G401 (cell line): ENCODE results near the gene GPR18. TPM values are rescaled to one million over a fixed set of nuclear protein-coding genes. Genes with fewer than 3 reads are reported as not detected.
"Not testable (repeated sequence)": the region's sequence is repeated elsewhere in the genome, so short reads cannot be mapped to it uniquely, and the experiment has no call there.

ENCODE experiments used
- DNase-seq: peaks from one replicate; pipeline ENCODE4 v3.0.0-alpha.2; 2015; ENCODE audit warnings: low spot score
- in situ Hi-C: cut with HindIII; loops from 2 replicates; pipeline ENCODE4 v1.10.0; 2016; ENCODE audit warnings: low sequenced_read_pairs, mixed read lengths
- total RNA-seq: library from RNA; depleted of rRNA; stranded (reverse); fragments of >200 nt; shearing (Covaris generic); gene quantifications from 2 replicates; pipeline ENCODE4 v1.2.3, GENCODE V29; 2014

The GPR18 gene
- total RNA-seq, 1 experiment from 2014 or later, result not detected

DNA sequence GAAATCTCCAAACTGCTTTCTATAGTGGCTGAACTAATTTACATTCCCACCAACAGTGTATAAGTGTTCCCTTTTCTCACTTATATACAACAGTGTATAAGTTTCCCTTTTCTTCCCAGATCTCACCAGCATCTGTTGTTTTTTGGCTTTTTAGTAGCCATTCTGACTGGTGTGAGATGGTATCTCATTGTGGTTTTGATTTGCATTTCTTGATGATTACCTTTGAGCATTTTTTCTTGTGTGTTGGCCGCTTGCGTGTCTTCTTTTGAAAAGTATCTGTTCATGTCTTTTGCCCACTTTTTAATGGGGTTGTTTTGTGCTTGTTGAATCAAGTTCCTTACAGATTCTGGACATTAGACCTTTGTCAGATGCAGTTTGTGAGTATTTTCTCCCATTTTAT, 8.6 kb downstream of the GPR18 start:
- in situ Hi-C loops, DNase-seq: not testable (repeated sequence)

DNA sequence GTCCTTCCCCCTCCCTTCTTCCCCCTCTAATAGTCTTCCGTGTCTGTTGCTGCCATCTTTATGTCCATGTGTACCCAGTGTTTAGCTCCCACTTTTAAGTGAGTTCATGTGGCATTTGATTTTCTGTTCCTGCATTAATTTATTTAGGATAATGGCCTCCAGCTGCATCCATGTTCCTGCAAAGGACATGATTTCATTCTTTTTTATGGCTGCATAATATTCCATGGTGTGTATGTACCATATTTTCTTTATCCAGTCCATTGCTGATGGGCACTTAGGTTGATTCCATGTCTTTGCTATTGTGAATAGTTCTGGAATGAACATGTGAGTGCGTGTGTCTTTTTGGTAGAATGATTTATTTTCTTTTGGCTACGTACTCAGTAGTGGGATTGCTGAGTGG, 9.0 kb downstream of the GPR18 start:
- DNase-seq, in situ Hi-C loops: not testable (repeated sequence)

DNA sequence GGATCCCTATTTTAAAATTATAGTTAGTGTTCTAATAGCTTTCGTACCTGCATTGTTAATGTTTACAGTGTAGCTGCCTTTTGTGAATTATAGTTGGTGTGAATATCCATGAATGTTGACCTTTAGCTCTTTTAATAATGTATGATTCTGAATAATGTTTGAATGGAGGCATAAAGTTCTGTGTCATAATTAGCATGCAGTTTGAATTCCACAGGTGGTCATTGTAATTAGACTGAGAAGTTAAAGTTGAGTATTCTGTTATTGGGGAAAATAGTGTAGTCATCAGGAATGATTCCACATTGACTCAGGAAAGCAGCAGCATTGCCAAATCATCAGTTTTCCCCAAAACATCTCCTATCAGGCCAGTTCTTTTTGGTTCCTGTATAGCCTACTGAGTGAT, 12.1 kb downstream of the GPR18 start:
- in situ Hi-C loops, result no loop called here
- no peak for DNase-seq

DNA sequence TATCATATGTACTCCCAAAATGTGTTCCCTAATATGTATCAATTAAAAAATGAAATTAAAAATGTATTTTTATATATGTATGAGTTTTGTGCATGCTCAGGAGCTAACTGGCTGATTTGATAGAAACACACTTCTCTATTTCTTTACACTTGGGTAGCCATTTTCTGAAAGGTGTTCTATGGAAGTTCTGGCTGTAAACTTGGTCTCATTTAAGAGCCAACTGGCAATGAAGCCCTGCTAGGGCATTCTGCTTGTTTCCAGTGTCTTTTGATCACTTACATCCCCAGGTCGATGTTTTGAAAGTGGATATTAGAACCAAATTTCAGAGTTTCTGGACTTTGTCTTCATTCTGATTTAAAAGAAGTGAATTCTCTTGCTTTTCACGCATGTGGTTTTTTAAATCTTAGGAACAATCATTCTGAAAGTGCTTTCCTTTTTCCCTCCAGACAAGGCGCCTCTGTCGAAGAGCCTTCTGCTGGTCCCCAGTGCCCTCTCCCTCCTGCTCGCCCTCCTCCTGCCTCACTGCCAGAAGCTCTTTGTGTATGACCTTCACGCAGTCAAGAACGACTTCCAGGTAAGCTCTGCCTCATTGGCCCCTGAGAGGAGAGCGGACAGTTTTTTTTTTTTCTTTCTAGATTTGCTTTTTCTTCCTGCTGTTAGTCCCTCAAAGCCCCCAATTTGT, 20.1 kb downstream of the GPR18 start:
- no peak for DNase-seq
- in situ Hi-C loops, result no loop called here

DNA sequence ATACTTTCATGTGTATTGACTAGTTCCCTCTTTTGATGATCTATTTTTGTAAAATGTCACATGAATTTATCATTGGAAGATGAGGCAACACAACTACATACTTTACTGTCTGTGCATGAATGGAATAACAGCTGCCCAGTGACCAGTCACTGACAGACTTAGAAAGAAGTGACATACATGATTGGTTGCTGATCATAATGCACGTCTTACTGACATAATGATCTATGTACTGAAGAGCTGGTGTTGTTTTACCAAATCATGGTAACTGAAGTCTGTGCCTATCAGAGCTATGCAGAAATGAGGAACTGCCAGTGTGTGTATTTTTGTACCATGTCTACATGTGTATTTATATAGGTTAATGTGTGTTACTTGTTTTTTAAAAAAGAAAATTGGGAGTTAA, 26.5 kb downstream of the GPR18 start:
- in situ Hi-C loops, result no loop called here

DNA sequence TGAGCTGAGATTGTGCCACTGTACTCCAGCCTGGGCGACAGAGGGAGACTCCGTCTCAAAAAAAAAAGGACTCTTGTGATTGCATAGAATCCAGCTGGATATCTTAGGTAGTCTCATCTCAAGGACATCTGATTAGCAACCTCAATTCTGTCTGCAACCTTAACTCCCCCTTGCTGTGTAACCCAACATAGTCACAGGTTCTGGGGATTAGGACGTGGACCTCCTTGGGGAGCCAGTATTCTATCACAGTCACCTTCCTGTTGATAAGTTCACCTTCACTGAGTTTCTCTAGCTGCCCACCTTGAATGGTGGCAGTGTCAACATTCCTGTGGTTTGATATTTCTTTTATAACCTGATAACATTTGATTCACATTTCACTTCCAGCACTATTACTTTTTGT, 27.2 kb downstream of the GPR18 start:
- DNase-seq, result no peak
- in situ Hi-C loops, result no loop called here

More for the DNA sequence above, 26.5 kb downstream of the GPR18 start:
- no peak for DNase-seq

DNA sequence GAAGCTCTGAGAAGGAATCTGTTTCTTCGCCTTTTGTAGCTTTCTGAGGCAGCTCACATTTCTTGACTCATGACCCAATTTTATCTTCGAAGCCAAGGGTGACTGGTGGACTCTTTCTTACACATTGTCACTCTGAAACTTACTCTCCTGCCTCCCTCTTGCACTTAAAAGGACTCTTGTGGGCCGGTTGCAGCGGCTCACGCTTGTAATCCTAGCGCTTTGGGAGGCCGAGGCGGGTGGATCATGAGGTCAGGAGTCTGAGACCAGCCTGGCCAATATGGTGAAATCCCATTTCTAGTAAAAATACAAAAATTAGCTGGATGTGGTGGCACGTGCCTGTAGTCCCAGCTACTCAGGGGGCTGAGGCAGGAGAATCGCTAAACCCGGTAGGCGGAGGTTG, 27.6 kb downstream of the GPR18 start:
- in situ Hi-C loops, DNase-seq: not testable (repeated sequence)

DNA sequence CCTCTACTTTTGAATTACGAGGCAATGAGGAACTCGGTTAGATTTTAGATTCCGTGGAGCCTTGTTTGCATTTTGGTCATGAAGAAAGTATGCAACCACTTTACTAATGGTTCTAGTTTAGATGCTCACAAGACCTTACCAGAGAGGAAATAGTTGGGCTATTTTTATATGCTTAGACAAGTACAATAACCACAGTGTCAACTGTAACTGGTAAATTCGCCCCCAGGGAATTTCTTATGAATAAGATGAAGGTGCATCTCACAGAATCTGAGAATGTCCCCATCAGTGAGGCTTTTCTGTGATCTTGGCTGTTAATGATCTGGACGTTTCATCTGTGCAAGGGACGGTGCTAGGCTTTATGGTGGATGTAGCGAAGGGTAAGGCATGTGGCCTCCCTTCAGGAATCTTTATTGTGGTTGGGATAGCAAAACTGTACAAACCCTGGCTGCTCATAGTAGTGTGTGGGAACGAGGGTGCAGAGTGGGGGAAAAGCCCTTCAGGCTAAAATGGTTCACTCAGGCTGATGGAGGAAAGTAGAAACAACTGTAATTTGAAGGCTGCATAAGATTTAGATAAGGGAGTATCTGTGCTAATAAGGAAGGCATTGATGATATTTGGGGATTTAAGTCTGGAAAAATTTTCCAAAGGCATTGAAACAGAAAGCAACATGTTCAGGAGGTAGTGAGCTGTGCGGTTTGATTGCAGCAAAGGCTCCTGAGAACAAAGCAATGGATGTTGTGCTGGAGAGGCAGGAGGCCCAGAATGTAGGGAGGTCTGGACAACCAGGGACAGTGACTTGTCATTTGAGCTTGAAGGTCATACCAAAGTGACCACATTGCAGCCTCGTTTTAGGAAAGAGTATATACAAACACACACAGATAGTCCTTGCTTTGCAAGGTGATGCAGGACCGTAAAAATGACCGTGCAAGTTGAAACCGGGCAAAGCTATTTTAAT, 29.2 kb downstream of the GPR18 start:
- no peak for DNase-seq

DNA sequence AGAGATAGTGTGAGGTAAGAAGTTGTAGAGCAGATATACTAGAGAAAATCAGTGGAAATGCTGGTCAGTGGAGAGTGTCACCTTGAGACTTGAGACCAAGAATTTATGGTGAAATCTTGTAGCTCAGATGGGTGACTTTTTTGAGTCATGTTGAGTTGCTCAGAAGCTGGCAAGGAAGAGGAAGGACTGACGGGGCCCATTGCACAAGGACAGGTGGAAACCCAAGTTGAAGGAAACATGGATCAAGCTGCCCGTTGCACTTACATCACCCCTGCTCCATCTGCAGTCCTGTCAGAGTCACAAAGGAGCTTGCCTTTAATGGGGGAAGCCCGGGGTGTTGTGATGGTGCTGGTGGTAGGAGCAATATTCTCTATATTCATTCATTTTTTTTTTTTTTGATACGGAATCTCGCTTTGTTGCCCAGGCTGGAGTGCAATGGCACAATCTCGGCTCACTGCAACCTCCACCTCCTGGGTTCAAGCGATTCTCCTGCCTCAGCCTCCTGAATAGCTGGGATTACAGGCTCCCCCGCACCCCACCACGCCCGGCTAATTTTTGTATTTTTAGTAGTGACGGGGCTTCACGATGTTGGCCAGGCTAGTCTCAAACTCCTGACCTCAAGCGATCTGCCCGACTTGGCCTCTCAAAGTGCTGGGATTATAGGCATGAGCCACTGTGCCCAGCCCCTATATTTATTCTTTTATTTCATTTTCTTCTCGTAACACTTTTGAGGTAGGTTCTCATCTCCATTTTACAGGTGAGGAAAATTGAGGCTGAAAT, 30.1 kb downstream of the GPR18 start:
- DNase-seq, result no peak
- in situ Hi-C loops, result no loop called here

More for the DNA sequence above, 29.2 kb downstream of the GPR18 start:
- in situ Hi-C loops, result no loop called here

DNA sequence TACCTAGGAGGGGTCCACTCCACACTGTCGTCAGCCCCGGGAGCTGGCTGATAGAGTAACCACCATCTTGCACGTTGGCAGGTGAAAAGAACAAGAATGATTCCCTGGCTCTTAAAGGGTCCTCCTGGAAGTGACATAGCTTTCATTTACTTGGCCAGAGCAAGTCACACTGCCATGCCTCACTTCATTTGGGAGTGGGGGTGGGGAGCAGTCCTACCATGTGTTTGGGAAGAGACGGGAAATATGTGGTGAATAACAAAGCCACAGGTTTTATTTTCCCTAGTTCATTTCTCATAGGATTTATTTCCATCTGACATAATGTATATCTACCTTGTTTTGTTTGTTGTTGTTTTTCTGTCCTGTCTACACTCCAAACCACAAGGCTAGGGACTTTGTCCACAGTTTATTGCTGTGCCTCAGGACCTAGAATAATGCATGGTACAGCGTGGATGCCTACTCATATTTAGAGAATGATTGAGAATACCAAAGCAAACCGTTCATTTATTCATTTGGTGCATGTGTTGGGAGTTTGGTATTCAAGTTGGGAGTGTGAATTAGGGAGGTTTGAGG, 30.8 kb downstream of the GPR18 start:
- DNase-seq, result no peak
- in situ Hi-C loops, result no loop called here

DNA sequence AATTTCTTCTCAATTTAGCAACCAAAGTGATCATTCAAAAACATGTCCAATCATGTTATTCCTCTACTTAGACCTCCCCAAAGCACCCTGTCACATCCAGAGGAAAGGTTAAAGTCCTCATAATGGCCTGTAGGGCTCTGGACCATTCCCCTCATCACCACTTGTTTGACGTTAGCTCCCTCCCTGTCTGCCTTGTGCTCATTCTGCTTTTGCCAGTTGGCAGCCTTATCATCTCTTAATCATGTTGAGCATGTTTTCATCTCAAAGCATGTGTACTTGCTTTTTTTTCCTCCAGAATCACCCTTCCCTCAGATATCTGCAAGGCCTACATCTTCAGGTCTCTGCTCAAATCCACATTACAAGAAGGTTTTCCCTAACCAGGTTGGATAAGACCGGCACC, 31.7 kb downstream of the GPR18 start:
- no peak for DNase-seq
- in situ Hi-C loops, result no loop called here

DNA sequence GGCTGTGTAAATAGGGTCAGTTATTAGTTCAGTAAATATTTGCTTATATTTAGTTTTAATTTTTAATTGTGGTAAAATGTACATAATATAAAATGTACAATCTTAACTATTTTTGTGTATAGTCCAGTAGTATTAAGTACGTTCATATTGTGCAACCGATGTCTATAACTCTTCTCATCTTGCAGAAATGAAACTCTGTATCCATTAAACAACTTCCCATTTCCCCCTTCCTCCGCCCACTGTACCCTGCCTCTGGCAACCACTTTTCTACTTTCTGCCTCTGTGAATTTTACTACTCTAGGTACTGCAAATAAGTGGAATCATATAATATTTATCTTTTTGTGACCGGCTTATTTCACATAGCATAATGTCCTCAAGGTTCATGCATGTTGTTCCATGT, 33.1 kb downstream of the GPR18 start:
- in situ Hi-C loops, result no loop called here
- no peak for DNase-seq

DNA sequence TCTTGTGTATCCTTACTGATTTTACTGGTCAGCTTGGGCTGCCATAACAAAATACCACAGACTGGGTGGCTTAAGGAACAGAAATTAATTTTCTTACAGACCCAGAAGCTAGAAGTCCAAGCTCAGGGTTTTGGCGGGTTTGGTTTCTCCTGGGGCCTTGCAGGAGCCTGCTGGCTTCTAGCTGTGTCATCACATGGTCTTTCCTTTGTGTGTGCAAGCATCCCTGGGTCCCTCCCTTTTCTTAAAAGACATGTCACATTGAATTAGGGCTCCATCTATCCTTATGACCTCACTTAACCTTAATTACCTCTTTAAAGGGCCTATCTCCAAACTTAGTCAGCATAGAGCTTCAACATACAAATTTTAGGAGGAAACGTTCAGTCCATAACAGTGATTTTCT, 34.2 kb downstream of the GPR18 start:
- in situ Hi-C loops, result no loop called here
- DNase-seq, result no peak

DNA sequence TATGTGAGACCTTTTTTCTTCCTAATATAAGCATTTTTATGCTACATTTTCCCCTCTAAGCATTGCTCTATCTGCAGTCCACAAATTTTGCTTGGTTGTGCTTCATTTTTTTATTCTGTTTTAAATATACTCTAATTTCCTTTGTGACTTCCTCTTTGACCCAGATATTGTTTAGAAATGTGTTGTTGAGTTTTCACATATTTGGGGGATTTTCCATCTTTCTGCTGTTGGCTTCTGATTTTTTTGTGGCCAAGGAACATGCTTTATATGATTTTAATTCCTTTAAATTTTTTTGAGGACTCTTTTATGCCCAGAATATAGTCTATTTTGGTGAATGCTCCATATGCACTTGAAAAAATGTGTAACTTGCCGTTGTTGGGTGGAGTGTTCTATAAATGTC, 34.6 kb downstream of the GPR18 start:
- in situ Hi-C loops, result no loop called here
- DNase-seq, result no peak

DNA sequence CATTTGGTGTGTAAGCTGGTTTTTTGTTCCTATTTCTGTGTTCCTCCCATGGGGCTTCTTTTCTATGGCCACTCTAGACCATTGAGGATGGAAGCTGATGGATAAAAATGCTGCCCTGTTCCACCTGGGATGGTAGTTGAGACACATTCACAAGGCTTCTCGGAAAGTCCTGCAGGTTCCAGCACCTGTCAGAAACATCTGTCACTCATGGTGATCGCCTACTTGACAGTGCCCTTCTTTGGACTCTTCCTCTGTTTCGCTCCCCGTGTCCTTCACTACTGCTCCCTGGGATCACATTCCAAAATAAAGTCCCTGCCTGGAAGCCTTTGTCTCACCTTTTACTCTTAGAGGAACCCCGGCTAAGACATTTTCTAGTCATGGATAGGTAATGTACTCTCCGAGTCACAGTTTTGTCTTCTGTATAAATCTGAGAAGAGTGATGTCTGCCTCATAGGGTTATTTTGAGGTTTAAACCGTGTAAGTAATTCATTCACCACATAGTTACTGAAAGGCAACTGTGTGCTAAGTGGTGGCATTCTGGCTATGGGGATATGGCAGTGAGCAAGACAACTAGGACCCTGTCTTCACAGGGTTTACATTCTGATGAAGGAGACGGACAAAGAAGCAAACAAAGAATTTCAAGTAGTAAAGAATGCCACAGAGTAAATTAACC, 36.5 kb downstream of the GPR18 start:
- DNase-seq, result no peak
- in situ Hi-C loops, result no loop called here

DNA sequence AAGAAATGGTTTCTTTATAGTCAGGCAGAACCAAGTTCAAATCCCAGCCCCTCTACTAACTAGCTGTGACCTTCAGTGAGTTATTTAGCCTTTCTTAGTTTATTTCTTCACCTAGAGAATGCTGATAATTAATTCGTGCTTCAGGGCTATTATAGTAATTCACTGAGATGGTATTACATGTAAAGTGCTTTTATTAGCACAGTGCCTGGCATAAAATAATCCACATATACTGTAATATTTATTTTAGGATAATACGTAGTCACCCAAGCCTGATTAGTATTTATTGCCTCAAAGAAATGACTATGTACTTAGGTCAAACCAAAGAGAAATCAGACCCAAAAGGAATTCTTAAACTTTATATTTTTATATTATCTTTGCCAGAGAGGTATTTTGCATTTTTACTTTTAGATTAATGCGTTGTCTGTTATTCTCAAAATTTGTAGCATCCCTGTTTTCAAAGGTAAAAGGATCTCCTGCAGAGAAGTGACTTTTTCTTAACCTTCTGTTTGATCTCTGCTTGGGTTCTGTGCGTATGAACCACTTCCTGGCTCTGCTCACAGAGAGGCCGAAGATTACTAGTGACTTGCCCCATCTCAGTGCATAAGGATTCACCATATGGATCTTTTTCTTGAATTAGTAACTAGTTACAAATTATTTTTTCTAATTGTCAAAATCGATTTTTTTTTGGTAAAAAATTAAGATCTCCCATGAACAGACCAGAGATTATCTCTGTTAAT, 37.8 kb downstream of the GPR18 start:
- in situ Hi-C loops, result no loop called here
- no peak for DNase-seq

DNA sequence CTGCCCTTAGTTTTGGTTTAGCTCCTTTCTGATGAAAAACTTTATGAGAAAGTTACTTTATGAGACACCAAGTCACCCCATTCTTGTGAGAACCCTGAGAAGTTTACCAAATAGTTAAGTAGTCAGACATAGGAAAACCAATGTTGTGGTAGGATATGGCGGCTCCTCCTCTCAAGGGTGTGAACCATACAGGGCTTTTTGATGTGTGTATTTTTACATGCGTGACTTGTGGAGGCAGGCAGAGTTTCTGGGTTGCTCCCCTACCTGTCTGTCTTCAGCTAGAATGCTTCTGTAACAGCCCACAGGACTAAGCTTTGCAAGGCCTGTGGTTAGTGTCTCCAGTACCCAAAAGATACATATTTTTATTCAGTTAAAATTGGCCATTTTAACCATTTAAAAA, 39.2 kb downstream of the GPR18 start:
- in situ Hi-C loops, result no loop called here
- DNase-seq, result no peak

DNA sequence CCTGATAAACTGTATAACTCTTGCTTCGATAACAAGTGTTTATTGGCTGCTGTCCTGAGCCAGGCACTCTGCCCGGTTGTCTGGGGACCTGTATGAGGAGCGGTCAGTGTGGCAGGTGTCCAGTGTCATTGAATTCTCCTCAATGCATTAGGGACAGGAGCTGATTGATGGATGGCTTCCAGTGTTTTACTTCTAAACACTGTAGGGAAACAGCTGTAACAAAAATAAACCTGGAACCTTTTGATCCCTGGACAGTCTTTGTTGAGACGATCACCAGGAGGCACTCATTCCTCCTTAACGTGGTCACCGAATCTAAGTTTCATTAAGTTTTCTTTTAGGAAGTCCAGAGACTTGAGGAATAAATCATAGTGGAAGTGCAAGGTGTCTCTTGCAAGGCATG, 39.6 kb downstream of the GPR18 start:
- peak; percentile 31 for DNase-seq
- in situ Hi-C loops, result no loop called here
